Neural cell (in vitro differentiated cells): ENCODE data around the gene LDB1. TPM values are rescaled to one million over a fixed set of nuclear protein-coding genes. Genes with fewer than 3 reads are reported as not detected.

Experiments
- H2AFZ ChIP-seq: fragments of 200-600, 300-800 bp; sonication (generic), shearing (Covaris generic); 2 replicates; pipeline ENCODE4 v1.6.0; 2014; ENCODE audit warnings: low read depth, mild to moderate bottlenecking, antibody characterized with exemption, low read length, moderate library complexity
- H3F3A ChIP-seq: fragments of 200-600 bp; shearing (Covaris generic); 2 replicates; pipeline ENCODE4 v1.6.1; 2016; ENCODE audit warnings: mild to moderate bottlenecking, moderate library complexity, mixed read lengths, antibody characterized with exemption, low read length; ENCODE audit not compliant: insufficient read depth, poor library complexity, severe bottlenecking
- H3K27ac ChIP-seq: fragments of 200-600, 300-800 bp; sonication (generic), shearing (Covaris generic); 2 replicates; pipeline ENCODE4 v1.5.1; 2014; ENCODE audit warnings: mild to moderate bottlenecking, low read length, moderate library complexity
- H3K27me3 ChIP-seq: fragments of 300-800, 200-600 bp; sonication (generic), shearing (Covaris generic); 2 replicates; pipeline ENCODE4 v1.6.0; 2014; ENCODE audit warnings: mild to moderate bottlenecking, low read depth, low read length, moderate library complexity; ENCODE audit not compliant: insufficient read depth
- H3K36me3 ChIP-seq: fragments of 300-800, 200-600 bp; sonication (generic), shearing (Covaris generic); 2 replicates; pipeline ENCODE4 v1.5.1; 2014; ENCODE audit warnings: mild to moderate bottlenecking, antibody characterized with exemption, low read length, moderate library complexity; ENCODE audit not compliant: insufficient read depth
- H3K4me2 ChIP-seq: fragments of 300-800, 200-600 bp; sonication (generic), shearing (Covaris generic); 2 replicates; pipeline ENCODE4 v1.6.0; 2014; ENCODE audit warnings: mild to moderate bottlenecking, low read length
- H3K4me3 ChIP-seq: fragments of 300-800, 200-600 bp; sonication (generic), shearing (Covaris generic); 2 replicates; pipeline ENCODE4 v1.5.1; 2014; ENCODE audit warnings: mild to moderate bottlenecking, low read length, moderate library complexity
- H3K79me2 ChIP-seq: fragments of 200-600 bp; shearing (Covaris generic); replicated peaks from 2 replicates; pipeline ENCODE4 v1.6.0; 2014; ENCODE audit warnings: mild to moderate bottlenecking, low read length, moderate library complexity; ENCODE audit not compliant: insufficient read depth
- H3K9ac ChIP-seq: fragments of 300-800, 200-600 bp; sonication (generic), shearing (Covaris generic); 2 replicates; pipeline ENCODE4 v1.6.1; 2016; ENCODE audit warnings: mild to moderate bottlenecking, low read length, mixed read lengths
- H3K9me2 ChIP-seq: fragments of 200-600 bp; shearing (Covaris generic); 2 replicates; pipeline ENCODE4 v1.6.1; 2016; ENCODE audit warnings: mild to moderate bottlenecking, low read length, mixed read lengths; ENCODE audit not compliant: insufficient read depth
- H3K9me3 ChIP-seq: fragments of 200-600, 300-800 bp; sonication (generic), shearing (Covaris generic); 2 replicates; pipeline ENCODE4 v1.6.1; 2016; ENCODE audit warnings: mild to moderate bottlenecking, mixed run types, low read length, moderate library complexity, mixed read lengths
- H4K20me1 ChIP-seq: fragments of 200-600 bp; shearing (Covaris generic); 2 replicates; pipeline ENCODE4 v1.6.1; 2016; ENCODE audit warnings: mild to moderate bottlenecking, mixed run types; ENCODE audit not compliant: insufficient read depth
- CTCF ChIP-seq: fragments of 450-650 bp; IDR thresholded peaks from 2 replicates; pipeline ENCODE4 v1.5.1; 2014; ENCODE audit warnings: antibody characterized with exemption, mild to moderate bottlenecking, moderate library complexity; ENCODE audit not compliant: poor library complexity, severe bottlenecking
- EP300 ChIP-seq: fragments of 450-650 bp; conservative IDR thresholded peaks from 2 replicates; pipeline ENCODE4 v1.6.1; 2014; ENCODE audit warnings: antibody characterized with exemption, mild to moderate bottlenecking, moderate library complexity; ENCODE audit not compliant: poor library complexity, severe bottlenecking
- EZH2 ChIP-seq: fragments of 200-600, 300-800 bp; shearing (Covaris generic), sonication (generic); IDR thresholded peaks from 2 replicates; pipeline ENCODE4 v1.6.1; 2014; ENCODE audit warnings: antibody characterized with exemption, low read length, borderline replicate concordance, mild to moderate bottlenecking; ENCODE audit not compliant: insufficient read depth, poor library complexity, severe bottlenecking
- MXI1 ChIP-seq: fragments of 450-650 bp; conservative IDR thresholded peaks from 2 replicates; pipeline ENCODE4 v1.6.1; 2014; ENCODE audit warnings: antibody characterized with exemption, mild to moderate bottlenecking; ENCODE audit not compliant: poor library complexity, severe bottlenecking
- POLR2AphosphoS5 ChIP-seq: IDR thresholded peaks from 2 replicates; pipeline ENCODE4 v1.6.1; 2012
- RAD21 ChIP-seq: fragments of 450-650 bp; conservative IDR thresholded peaks from 2 replicates; pipeline ENCODE4 v1.6.1; 2014; ENCODE audit warnings: antibody characterized with exemption, mild to moderate bottlenecking, moderate library complexity
- REST ChIP-seq: IDR thresholded peaks from 2 replicates; pipeline ENCODE4 v1.6.1; 2012; ENCODE audit warnings: borderline replicate concordance
- TAF1 ChIP-seq: IDR thresholded peaks from 2 replicates; pipeline ENCODE4 v1.6.1; 2012; ENCODE audit warnings: low read depth
- polyA plus RNA-seq: library from polyadenylated mRNA; depleted of rRNA; stranded (reverse); fragments of >200 nt; gene quantifications from 2 replicates; pipeline ENCODE4 v1.2.3, GENCODE V29; 2014

The LDB1 gene
- polyA plus RNA-seq, 1 donor from 2014 or later, result 107 TPM

DNA sequence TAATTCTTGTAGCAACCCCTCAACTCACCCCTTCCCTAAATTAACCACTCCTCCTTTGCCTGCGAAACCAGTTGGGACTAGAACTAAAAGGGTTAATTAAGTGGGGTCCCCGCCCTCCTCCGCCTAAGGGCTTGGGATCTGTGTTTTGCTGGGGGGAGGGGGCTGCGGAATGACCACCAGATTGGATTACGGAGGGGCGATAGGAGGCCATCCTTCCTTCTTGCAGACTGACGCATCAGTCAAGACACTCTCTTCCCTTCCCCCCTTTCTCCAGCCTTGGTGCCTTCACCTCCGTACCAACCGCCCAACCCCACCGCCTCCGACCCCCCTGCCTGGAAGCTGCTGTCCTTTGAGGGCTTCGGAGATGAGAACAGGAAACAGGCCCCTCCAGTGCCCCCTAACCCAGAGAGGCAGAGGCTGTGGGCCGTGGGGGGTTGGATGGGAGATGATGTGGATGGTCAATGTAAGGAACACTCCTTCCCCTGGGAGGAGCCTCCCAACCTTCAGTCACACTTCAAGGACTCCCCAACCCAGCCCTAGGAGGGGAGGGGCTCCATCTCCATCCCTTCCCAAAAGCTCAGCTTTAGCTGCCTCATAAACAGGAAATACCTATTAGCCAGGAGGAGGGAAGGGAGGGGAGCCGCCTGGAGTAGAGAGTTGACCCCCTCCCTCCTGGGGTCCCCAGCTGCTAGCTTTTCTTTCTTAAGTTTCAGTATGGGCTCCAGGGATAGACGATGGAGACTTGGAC is 997 bp upstream of the LDB1 start:
- Histone ChIP-seq H2AFZ (peak overlapping the region; percentile 76), H3K9me2 (no peaks in the 10 kb centered on the region), H3K79me2 (peaks cover 35% of the 10 kb centered on the region), H3K27me3 (no peaks in the 10 kb centered on the region), H3K4me3 (peak overlapping the region; percentile 92), H3K4me2 (peak overlapping the region; percentile 50), H3K9ac (peak overlapping the region; percentile 88), H3K27ac (peak overlapping the region; percentile 97), H3K36me3 (no peaks in the 10 kb centered on the region), H3F3A (no peaks in the 10 kb centered on the region), H4K20me1 (no peaks in the 10 kb centered on the region), H3K9me3 (no peaks in the 10 kb centered on the region)
- TF ChIP-seq TAF1, result peak; percentile 42
- no peak for TF ChIP-seq RAD21
- no peak for TF ChIP-seq CTCF
- no peak for TF ChIP-seq MXI1
- no peak for TF ChIP-seq EZH2
- TF ChIP-seq EP300, result no peak
- no peak for TF ChIP-seq POLR2AphosphoS5

- TF ChIP-seq REST, result no peak
- TF ChIP-seq TAF1, result peak; percentile 7
- H3F3A ChIP-seq, result no peaks in the 10 kb centered on the region
Measured at GRCh38 chr10:102119417-102120141, 589 bp downstream of the LDB1 start.

More at GRCh38 chr10:102119417-102120141, 589 bp downstream of the LDB1 start:
- no peaks in the 10 kb centered on the region for H3K9me2 ChIP-seq
- no peaks in the 10 kb centered on the region for H4K20me1 ChIP-seq
- H3K9ac ChIP-seq, result peak overlapping the region; percentile 88
- H3K36me3 ChIP-seq, result no peaks in the 10 kb centered on the region
- no peaks in the 10 kb centered on the region for H3K27me3 ChIP-seq
- peak overlapping the region; percentile 97 for H3K27ac ChIP-seq
- H2AFZ ChIP-seq, result no peak overlapping the region
- H3K79me2 ChIP-seq, result peaks cover 49% of the 10 kb centered on the region
- peak overlapping the region; percentile 95 for H3K4me2 ChIP-seq
- H3K9me3 ChIP-seq, result no peaks in the 10 kb centered on the region
- peak overlapping the region; percentile 92 for H3K4me3 ChIP-seq
